Activated CD8-positive, alpha-beta memory T cell treated with anti-CD3 and anti-CD28 coated beads for 24 hours (primary cell): ENCODE measurements around the gene RCBTB1.

Source experiments
- DNase-seq: peaks from one replicate; pipeline ENCODE4 v3.0.0-alpha.2; 2020

RCBTB1 gene

DNA sequence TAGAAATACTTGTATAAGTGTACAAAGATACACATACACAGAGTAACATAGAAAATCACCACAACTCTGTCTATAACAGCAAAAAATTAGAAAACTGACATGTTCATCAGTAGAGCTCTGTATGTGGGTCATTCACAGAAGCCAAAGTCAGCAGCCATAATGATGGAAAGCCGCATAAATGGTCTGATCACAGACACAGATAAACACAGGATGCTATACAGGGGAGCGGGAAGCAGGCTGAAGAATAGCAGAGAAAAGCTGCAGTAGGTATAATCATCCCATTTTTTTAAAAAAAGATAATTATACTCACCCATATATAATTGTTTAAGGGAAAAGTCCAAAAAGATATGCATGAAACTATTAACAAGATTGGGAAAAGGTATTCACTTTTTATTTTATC, 31.5 kb downstream of the RCBTB1 start:
- DNase-seq = no peak

DNA sequence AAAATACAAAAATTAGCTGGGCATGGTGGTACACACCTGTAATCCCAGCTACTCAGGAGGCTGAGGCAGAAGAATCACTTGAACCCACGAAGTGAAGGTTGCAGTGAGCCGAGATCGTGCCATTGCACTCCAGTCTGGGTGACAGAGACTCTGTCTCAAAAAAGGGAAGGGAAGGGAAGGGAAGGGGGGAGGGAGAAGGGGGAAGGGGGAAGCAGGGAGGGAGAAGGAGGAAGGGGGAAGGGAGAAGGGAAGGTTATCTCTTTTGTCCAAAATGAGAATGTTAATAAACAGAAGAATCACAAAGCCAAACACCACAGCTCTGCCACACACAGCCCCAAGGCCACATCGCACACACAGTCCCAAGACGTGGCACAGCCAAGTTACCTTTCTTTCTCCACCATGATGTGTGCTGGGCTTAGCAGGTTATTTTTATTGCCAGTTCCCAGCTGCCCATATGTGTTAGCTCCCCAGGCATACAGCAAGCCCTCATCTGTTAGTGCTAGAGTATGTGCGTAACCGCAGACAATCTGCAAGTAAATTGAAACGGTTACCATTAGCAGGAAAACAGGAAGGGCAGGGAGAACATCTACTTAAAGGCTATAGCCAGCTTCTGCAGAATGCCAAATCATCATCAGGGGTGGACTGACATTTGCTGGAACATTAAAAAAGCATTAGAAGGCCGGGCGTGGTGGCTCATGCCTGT, 34.3 kb downstream of the RCBTB1 start:
- DNase-seq = no peak

- no peak for DNase-seq
Observed at GRCh38 chr13:49549289-49549688, 36.1 kb downstream of the RCBTB1 start.

GRCh38 chr13:49546561-49546960, 38.8 kb downstream of the RCBTB1 start:
- no peak for DNase-seq

GRCh38 chr13:49545661-49546060, 39.7 kb downstream of the RCBTB1 start:
- DNase-seq = no peak

- DNase-seq = no peak
Observed at GRCh38 chr13:49543656-49544055, 41.7 kb downstream of the RCBTB1 start.

DNA sequence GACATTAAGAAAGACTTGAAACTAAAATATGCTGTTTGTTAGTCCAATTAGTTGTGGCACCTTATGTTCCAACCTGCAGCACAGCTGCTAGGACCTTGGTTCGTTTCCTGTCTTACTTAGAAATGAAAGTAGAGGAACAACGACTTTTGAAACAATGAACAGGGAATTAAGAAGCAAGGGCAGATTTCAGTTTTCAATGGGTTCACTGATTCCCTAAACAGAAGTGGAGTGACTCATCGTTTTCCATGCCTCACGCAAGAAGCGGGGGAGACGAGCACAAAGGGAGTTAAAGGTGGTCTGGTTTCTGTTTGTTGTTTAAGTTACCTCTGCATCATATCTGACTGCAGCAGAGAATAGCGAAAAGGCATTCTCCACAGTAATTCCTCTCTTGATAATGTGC, 44.8 kb downstream of the RCBTB1 start:
- no peak for DNase-seq

- no peak for DNase-seq
Observed at GRCh38 chr13:49539746-49540145, 45.6 kb downstream of the RCBTB1 start.

DNA sequence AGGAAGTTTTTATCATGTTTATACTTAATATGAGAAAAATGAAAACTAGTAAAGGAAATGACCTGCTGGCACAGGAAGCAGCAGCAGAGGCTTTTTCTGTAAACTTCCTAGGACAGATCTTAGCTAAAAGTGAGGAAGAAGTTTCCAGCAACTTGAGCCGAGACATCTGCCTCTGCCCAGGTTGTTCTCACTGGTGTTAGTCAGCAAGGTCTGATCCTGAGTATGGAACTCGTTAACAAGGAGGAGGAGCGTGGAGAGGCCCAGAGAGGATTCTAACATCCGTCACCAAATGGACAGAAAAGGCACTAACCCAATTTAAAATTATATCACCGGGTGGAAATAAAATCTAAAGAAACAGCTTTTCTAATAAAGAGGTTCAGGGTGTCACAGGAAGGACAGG, 46.0 kb downstream of the RCBTB1 start:
- no peak for DNase-seq

- DNase-seq = no peak
Observed at GRCh38 chr13:49538404-49538803, 47.0 kb downstream of the RCBTB1 start.

- DNase-seq = no peak
Observed at GRCh38 chr13:49536144-49536873, 49.0 kb downstream of the RCBTB1 start.

GRCh38 chr13:49533591-49534269, 51.6 kb downstream of the RCBTB1 start:
- DNase-seq = no peak

DNA sequence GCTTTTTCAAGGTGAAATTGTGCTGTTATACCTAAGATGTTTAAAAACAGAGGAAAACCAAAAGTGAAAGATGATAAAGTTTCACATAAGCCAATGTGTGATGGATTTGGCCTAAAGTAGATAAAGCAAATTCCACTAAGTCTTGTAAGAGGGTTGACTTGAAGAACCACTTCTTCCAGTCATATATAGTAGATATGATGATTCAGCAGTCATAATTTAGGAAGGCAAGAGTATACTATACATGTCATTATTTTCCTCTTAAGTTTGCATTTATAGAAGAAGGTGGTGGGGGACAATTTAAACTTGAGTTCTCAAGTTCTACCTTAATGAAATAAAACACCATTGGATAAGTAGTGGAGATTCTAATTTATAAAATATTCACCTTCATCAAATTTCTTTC, 52.3 kb downstream of the RCBTB1 start:
- no peak for DNase-seq

- no peak for DNase-seq
Observed at GRCh38 chr13:49532593-49532992, 52.8 kb downstream of the RCBTB1 start.

DNA sequence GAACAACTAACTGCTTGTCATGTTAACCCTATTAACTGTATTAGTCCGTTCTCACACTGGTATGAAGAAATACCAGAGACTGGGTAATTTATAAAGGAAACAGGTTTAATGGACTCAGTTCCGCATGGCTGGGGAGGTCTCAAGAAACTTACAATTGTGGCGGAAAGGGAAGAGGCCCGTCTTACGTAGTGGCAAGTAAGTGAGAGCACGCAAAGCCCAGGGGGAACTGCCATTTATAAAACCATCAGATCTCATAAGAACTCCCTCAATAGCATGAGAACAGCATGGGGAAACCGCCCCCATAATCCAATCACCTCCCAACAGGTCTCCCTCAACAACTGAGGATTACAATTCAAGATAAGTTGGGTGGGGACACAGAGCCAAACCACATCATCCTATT, 54.9 kb downstream of the RCBTB1 start:
- no peak for DNase-seq

- DNase-seq = no peak
Observed at GRCh38 chr13:49528161-49528560, 57.2 kb downstream of the RCBTB1 start.

DNA sequence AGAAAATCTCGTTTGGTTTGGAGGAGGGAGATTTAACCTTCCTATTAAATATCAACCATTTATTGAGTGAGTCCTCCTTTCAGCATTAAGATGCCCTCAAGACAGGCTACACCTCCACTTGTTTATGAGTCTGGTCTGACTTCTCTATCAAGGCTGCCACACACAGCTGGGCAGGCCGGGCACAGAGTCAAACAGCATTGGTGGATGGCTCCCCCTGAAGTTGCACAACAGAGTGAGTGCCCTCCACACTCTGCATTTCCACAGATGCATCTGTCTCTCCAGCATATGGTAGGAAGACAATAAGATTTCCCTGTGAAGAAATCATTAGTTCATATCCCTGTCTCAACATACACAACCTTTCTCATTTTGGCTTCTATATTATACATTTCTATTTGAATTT, 58.2 kb downstream of the RCBTB1 start:
- DNase-seq = no peak

GRCh38 chr13:49524740-49525501, 60.4 kb downstream of the RCBTB1 start:
- no peak for DNase-seq

DNA sequence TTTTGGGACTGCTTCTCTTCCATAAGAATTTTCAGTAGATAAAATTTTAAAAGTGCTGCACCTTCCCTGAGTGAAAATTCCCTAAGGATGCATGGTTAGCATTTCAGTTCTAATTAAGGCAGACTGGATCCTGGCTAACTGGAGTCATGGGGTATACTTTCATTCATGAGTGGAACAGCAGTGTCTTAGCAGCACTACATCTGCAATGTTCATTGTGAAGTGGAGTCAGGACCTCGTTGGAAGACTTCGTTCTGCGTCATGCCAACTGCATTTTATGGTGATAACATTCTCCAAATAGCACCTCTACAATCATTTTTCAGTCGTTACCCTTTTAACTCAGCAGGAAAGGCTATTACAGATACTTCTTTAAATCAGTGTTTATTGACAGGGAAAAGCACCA, 64.1 kb downstream of the RCBTB1 start:
- DNase-seq = no peak

GRCh38 chr13:49517461-49517860, 67.9 kb downstream of the RCBTB1 start:
- no peak for DNase-seq

DNA sequence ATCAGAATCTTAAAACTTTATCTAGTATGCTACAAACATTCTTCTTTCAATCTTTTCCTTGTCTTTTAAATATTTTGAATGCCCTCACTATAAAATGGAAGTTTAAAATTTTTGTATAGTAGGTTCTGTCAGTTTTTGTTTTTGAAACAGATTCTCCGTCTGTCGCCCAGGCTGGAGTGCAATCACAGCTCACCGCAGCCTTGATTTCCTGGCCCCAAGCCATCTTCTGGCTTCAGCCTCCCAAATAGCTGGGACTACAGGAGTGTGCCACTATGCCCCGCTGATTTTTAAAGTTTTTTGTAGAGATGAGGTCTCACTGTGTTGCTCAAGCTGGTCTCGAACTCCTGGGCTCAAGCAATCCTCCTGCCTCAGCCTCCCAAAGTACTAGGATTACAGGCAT, 68.9 kb downstream of the RCBTB1 start:
- DNase-seq = no peak

DNA sequence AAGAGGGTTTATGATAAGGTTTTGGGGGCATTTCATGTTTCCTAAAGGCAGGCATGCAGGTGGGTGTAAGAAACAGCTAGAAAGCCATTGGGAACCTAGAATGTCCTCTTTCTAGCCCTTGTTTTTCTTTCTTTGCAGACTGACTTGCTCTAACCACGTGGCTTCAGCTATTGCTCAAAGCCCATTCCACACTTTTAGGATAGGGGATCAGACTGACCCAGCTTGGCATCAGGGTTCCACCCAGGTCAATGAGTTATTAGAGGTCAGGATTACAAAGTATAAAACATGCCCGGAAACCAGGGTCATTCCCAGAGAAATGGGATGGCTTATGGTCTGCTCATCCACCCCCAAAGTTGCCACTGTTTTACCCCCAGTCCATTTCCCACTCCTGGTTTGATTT, 72.8 kb downstream of the RCBTB1 start:
- DNase-seq = no peak

- no peak for DNase-seq
Observed at GRCh38 chr13:49503951-49504350, 81.4 kb downstream of the RCBTB1 start.
